Subcutaneous adipose tissue (tissue), 4 donors: ENCODE data around the gene KLHDC8B. TPM values are rescaled to one million over a fixed set of nuclear protein-coding genes. Genes with fewer than 3 reads are reported as not detected.

Experiments used
- total RNA-seq, 4 donors: library from RNA; depleted of rRNA; stranded (reverse); fragments of >200 nt; gene quantifications; one replicate each; pipeline ENCODE4 v1.1.0, GENCODE V29; 2016
- TF ChIP-seq, protein P1 (sequence below): fragments of 450-650 bp; IDR thresholded peaks from one replicate; pipeline ENCODE4 v1.5.1; 2016; ENCODE audit warnings: low read depth, mild to moderate bottlenecking, control low read depth, antibody characterized with exemption, moderate library complexity

Gene KLHDC8B
- total RNA-seq, 4 donors from 2014 or later: 28.4 to 166 (median 64.0) TPM

DNA sequence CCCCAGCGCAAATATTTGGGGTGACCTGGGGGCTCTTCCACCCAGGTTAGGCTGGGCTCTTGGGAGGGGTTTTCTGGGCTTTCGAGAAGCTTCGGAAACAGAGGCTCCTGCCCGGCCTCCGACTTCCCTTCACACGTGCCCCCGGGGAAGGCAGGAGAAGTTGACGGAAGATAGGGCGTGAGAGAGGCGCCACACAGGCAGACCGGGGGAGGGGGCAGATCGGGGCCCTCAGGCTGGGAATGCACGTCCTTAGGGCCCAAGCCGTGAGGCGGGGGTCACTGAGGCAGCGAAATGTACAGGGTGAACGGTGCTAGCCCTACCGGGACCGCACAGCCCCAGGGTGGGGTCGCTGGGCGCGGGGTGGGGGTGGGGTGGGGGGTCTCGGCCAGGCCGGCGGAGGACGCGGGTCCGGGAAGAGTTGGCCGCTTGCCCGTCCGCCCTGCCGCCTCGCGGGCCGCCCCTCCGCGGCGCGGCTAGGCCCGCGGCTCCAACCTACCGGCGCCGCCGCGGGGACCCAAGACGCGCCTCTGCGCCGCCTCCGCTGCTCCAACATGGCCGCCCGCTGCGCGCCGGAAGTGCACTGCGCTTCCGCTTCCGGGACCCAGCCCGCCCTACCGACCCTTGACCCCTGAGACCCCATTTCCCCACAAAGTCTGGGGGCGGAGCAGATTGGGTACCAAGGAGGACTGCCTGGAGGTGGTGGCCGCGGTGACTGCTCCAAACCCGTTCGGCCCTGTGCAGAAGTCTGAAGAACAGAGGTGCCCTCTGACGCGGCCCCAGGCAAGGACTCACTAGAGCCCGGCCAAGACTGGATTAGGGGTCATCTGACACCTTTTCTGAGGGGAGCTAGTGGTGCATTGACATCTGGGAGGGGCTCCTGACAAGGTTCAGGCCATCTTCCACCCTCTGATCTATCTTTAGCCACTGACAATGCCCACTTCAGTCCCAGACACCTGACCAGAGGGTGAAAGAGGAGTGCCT lies 5.3 kb upstream of the KLHDC8B start, which contains the start of gene CCDC71:
TSS of gene CCDC71 (minus strand) at position 561 of the 981 bp plus-strand sequence. CDS start 2,123 bp downstream, outside the sequence.
- TF ChIP-seq, protein P1, sequence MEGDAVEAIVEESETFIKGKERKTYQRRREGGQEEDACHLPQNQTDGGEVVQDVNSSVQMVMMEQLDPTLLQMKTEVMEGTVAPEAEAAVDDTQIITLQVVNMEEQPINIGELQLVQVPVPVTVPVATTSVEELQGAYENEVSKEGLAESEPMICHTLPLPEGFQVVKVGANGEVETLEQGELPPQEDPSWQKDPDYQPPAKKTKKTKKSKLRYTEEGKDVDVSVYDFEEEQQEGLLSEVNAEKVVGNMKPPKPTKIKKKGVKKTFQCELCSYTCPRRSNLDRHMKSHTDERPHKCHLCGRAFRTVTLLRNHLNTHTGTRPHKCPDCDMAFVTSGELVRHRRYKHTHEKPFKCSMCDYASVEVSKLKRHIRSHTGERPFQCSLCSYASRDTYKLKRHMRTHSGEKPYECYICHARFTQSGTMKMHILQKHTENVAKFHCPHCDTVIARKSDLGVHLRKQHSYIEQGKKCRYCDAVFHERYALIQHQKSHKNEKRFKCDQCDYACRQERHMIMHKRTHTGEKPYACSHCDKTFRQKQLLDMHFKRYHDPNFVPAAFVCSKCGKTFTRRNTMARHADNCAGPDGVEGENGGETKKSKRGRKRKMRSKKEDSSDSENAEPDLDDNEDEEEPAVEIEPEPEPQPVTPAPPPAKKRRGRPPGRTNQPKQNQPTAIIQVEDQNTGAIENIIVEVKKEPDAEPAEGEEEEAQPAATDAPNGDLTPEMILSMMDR: no peak

DNA sequence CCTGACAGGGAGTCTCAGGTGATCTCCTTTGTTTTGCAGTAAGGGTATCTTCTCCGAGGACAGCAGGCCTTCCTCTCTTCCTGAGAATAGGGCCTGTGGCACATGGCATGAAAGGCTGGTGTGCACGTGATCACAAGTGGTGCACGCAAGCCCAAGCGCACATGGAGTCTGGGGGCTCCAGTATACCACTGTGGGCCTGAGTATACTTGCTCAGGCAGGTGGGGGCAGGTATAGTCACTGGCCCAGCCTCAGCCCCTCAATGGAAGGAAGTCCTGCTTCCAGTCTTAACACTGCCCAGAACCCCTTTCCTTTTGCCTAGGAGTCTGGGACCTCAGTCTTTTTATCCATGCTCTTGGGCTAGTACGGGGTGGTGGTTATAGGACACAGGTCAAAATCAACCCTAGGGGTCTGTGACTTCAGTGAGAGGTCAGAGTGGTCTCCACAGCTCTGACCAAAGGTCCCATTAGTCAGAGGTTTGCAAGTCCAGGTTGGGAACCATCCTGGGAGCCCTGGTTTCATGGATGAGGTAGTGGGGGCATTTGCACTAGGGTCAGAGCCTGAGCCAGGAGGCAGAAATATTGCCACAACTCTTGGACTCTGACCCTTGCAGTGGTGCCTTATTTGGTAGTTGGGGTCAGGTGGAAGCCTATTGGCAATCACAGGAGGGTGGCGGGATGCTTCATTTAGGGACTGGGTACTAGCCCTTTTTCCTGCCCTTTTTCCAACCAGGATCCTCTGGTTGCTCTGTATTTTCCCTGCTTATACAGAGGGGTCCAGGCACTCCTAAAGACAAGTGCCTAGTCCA lies 4.4 kb upstream of the KLHDC8B start:
- TF ChIP-seq, protein P1: no peak

DNA sequence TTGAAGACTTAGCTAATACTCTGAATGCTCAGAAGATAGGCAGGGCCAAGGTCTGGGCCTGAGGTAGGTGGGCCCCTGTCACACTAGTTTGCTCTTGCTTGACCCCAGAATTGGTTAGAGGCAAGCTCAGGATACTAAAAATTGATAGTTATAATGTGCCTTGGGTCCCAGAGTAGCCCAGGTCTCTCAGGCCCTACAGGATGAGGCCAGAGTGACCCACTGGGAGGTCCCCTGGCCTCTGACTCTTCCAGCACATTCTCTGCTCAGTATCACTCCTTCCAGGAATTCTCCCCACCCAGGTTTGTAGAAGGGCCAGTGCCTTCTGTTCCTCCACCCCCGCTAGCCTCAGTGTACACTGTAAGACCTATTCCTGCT lies 667 bp upstream of the KLHDC8B start:
- TF ChIP-seq, protein P1: no peak

DNA sequence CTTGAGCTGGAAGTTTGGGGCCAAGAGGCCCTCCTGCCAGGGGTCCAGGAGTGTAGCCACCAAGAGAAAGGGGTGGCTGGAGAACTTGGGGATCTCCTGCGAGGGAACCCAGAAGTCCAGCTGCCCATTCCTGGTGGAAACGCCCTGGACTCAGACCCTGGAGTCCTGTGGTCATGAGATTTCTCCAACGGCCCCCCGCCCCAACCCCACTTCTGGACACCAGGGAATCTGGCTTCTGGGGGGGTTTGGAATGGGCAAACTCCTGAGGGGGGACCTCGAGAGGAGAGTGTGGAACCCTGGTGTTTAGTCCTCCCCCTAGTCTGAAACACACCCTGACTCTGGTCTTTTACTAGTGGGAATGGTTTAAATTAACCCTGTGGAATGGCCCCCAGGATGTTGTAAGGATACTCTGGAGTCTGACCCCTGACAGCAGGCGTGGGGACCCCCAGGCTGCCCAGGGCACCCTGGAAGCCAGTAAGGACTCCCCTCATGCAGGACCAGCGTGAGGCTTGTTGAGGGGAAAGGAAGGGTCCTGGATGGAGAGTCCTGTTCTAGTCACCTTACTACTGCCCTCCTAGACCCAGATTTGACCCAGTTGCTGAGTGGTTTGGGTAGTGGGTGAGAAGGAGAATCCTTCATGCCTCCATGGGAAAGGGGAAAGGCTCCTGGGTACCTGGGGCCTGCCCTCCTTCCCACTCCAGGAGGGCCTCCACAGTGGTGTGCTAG lies 540 bp downstream of the KLHDC8B start:
- TF ChIP-seq, protein P1: no peak

DNA sequence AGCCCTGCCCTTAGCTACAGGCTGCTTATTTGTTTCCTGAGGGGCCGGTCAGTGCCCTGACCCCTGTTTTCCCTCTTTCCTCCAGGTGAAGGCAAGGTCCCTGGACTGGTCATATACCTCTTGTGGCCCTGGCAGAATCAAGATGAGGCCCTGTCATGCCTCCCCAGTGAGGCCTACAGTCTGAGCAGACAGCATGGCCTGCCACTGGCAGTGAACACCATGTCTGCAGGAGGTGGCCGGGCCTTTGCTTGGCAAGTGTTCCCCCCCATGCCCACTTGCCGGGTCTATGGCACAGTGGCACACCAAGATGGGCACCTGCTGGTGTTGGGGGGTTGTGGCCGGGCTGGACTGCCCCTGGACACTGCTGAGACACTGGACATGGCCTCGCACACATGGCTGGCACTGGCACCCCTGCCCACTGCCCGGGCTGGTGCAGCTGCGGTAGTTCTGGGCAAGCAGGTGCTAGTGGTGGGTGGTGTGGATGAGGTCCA lies 1.2 kb downstream of the KLHDC8B start:
- TF ChIP-seq, protein P1: no peak

DNA sequence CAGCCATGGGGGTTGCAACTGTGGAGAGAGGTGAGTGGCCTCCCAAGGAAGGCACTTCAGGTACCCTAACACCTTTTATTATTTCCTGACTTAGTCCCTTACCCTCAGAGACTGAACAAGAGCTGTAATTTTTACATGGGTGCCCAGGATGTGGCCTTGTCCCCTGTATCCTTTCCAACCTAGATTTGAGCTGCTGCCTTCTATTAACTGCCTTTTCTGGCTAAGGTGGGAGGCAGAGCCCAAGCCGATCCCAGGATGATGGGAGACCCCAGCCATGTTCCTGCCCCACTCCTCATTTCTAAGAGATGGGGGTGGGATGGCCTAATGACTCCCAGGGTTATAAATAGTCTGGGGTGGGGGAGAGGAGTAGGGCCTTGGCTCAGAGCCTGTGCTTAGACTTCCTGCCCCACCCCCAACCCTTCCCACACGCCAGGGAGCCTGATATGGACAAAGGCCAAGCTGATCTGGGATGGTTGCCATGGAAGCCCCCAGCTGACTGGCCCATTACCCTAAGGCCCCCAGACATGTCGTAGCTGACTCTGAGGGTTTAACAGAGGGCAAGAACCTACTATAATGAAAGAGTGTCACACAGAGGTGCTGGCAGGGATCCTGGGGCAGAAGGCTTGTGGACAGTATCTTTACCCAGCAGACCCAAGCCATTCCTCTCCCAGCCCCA lies 1.9 kb downstream of the KLHDC8B start:
- TF ChIP-seq, protein P1: no peak
